GM21367 (cell line): ENCODE results near the gene TRIM46.
A peak's percentile ranks its signal among the peaks of the same experiment; 100 is the strongest.
"Not testable (repeated sequence)": the region's sequence is repeated elsewhere in the genome, so short reads cannot be mapped to it uniquely, and the experiment has no call there.

Source experiments
- ATAC-seq: cut with Tn5 transposase; IDR thresholded peaks from one replicate; pipeline ENCODE4 v1.9.1; 2021; ENCODE audit not compliant: unreplicated experiment

TRIM46 gene

DNA sequence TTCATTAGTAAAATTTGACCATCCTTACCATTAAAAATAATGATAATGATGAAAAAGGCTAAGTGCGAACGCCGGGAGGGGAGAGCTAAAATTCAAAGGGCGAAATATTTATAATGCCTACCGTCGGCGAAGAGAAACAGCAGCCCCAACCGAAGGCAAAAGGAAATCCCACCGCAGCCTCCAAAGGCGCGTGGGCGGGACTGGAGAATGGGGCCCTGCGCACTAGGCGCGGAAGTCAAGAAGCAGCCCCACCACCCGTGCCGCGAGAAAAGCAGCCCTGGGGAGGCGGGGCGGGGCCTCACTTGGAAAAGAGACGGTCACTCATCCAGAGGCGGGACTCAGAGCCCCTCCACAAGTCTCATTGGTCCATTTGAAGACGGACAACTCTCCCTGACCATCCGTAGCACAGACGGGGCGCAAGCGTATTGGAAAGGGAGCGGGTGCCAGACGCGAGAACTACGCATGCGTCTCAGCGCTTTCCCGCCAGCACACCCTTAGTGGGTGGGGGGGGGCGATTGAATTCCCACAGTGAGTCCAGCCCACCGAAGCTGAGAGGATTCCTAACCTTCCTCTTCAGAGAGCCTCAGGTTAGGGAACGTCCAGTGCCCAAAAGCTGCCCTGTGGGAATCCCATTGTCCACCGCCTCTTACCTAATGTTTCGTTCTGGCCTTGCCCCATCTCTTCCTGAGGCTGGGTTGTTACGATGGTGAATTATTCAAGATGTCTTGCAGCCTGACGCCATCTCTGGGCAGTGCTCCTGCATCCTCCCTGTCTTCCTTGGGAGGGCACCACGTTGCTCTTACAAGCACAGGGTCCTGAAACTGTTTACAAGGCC lies 53.8 kb downstream of the TRIM46 start:
- peak; percentile 77 for ATAC-seq

DNA sequence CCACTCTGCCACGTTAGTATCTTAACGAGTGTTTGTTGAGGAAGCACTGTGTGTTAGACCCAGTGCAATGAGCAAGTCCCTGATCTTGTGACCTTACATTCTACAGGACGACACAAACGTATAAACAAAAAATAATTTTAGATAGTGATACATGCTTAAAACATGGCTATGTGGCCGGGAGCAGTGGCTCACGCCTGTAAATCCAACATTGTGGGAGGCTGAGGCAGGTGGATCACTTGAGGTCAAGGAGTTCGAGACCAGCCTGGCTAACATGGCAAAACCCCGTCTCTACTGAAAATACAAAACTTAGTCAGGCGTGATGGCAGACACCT lies 54.4 kb downstream of the TRIM46 start:
- no peak for ATAC-seq

DNA sequence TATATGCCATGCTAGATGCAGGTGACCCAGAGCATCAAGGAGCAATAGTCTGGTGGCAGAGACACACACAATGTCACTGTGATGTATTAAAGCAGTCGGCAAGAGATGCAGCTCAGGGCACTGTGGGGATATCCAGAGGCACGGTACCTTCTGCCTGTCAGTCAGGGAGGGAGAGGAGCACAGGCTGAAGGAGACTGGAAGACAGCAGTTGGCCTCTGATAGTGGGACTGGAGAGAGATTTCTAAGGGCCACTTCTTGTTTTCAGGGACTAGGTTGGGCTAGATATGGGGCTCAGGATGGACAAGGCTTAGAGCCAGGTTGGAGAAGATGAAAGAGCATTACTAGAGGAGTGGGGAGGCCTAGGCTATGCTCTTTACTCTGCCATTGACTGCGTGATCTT lies 57.7 kb downstream of the TRIM46 start:
- ATAC-seq: not testable (repeated sequence)

DNA sequence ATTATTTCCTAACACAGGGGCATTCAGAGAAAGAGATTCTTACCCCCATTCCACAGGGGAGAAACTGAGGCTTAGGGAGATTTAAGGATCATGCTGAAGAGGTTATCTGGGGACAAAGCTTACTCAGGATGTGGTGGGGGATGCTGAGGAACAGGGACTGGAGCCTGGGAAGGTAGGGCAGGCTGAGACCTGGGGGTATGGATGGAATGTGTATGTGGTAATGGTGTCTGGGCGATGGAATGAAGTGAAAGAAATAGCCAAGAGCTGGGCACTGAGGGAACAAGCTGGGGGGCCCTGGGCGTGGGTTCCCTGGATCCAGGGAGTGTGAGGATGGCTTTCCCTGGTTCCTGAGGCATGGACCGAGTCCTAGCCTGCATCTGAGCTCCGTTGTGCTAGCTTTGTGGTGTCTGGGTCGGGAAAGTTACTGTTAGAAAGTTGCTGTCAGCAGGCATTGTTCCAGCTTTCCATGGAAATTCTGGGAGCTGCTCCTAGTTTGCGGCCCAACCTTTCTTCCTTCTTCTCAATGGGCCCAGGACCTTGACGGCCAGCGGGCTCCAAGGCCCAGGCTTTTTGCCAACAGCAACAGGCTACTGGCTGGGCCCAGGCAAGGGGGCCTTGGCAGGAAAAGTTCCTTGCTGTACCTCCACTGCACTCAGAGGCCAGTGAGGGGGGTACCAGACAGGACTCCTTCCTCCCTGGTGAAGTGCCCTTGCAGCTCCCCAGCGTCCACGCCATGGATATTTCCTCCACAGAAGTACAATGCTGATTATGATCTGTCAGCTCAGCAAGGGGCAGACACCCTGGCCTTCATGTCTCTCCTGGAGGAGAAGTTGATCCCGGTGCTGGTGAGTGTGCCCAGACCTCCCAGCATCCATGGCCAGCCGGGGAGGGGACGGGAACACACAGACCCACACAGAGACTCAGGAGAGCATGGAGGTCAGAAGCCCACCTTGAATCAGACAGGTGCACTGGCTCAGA lies 58.6 kb downstream of the TRIM46 start:
- not testable (repeated sequence) for ATAC-seq

DNA sequence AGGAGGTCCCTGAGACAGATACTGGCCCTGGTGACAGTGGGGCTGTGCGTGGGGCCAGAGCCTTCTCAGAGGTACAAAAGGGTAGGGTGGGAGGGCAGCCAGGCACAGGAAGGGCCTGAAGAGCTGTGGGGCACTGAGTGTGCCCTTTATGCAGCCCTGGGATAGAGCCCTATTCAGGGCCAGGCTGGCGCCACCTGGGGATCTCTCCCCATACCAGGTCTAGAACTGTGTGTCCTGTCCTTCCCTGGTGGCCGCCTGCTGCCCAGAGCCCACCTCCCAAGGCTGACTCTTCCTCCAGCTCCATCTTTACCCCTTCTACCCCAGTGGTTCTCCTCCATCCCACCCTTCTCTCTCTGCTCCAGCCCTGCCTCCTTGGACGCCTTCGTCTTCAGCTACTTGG lies 59.9 kb downstream of the TRIM46 start:
- not testable (repeated sequence) for ATAC-seq
